ENCODE data around the gene NYNRIN.

Gene NYNRIN

DNA sequence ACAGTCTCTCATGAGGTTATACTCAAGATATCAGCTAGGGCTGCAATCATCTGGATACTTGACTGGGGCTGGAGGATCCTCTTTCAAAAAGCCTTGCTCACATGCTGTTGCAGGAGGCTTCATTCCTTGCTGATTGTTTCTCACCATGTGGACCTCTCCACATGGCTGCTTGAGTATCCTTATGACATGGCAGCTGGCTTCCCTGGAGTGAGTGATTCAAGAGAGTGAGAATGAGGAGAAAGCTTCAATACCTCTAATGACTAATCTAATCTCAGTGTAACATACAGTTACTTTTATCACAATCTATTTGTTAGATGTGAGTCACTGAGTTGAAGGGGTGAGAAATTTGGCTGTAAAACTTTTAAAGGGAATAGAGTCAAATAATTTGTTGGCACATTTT, 58.2 kb downstream of the NYNRIN start:
- no peak for DNase-seq (ENCODE audit: low spot score)

DNA sequence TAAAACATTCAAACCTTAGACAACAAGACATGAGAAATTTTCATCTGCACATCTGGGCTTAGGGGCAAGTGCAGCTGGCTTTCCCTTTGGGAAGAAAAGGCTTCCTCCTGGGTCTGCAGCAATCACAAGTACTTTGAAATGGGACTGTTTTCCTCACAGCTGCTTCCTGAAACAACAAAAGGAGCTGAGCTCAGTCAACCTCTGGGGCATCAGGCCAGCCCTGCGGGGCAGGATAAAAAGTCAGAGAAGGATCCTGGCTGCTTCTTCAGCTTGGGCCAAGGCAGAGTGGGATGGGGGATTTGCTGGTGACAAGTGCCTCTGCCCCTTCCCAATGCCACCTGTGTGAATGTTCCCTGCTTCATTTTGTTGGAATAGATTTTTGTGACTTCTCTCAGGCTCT, 59.9 kb downstream of the NYNRIN start:
- DNase-seq (ENCODE audit: low spot score), result no peak

DNA sequence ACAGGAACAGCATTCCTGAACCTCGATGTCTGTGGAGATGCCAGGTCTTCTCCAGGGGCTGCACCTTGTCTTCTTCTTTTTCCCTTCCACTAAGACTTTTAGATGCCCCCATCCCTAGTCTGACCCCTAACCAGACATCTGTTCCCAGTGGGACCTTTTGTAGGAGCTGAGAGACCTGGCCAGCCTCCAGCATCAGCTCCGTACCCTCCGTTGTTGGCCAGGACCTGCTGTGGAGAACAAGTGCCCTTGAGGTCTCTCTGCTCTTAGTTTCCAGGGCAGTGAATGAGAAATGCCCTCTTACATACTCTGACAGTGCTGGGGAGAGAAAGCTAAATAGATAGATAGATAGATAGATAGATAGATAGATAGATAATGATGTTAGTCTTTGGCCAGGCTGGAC, 60.5 kb downstream of the NYNRIN start:
- DNase-seq (ENCODE audit: low spot score), result no peak

DNA sequence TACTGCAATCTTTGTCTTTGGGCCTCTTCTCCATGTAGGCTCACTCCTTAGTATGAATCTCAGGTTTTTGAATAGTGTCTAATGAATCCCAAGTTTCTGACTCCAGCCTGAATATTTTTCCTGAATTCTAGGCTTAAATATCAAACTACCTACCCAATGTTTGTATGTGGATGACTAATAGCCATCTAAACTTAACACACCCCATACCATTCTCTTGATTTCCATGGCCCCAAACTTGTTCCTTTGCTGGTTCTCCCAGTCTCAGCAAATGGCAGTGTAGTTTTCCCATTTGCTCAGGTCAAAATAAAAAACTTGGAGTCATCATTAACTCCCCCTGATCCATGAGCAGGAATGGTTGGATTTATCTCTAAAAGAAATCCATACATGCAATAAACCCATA, 62.5 kb downstream of the NYNRIN start:
- DNase-seq (ENCODE audit: low spot score), result no peak

DNA sequence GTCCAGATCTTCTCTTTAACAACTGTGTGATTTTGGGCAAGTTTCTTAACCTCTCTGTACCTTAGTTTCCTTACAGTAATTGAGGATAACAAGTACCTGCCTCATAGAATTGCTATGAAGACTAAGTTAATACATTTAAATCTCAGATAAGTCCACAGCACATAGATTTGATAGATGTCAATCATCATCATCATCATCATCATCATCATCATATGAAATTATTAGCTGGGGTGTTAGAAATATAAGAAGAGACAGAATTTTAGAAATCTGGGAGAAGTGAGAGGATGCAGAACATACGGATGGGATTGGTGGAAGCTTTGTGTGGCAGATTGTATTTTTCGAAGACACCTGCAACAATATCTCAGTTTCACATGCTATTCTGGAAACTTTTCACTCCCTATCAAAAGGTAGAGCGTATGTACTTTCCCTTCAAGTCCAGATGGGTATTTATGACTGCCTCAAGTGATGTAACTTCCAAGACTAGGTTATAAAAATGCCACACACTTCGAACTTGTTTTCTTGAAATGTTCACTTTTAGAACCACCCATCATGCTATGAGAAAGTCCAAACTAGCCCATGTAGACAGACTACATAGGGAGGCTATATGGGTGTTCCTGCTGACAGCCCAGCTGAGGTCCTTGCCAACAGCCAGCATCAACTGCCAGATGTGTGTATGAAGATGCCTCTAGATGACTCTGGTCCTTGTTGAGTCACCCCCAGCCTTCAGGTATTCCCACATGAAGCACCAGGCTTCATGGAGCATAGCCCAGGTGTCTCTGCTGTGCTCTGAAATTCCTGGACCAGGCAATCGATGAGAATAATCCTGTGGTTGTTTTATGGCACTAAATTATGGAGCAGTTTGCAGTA, 64.4 kb downstream of the NYNRIN start:
- DNase-seq (ENCODE audit: low spot score), result no peak

DNA sequence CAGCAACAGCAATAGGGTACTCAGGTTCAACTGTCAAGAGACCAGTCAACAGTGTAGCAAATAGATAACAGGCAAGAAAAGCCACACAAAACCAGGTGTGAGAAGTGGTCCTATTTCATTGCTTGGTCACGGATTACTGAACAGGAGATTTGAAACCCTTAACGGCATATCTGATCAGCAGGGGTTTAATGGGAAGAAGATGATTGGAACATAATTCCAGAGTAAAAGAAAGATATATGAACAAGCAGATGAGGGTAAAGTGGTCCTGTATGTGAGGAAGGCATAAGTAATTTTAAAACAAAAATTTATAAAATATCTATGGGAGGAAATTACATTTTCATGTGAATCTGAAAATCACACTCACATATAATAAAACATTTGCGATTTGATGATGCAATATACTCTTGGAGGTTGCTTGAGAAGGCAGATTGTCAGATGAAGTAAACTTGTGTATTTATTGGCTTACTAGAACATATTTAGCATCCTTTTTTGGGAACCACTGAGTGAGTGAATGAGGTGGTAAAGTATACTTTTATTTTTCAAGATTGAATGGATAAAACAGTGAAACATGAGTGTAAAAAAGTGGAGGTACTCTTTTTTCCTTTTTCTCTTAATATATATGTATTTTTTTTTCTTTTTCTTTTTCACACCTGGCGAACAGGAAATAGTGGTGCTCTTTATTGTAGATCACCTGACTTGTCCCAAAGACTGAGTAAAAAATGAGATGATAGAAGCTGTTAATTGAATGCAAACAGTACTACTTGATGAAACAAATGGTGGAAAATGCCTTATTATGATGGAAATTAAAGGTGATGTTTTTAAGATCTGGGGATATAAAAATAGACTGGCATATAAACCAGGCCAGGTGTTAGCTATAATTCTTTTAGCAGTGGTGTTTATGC, 65.3 kb downstream of the NYNRIN start:
- DNase-seq (ENCODE audit: low spot score), result no peak

DNA sequence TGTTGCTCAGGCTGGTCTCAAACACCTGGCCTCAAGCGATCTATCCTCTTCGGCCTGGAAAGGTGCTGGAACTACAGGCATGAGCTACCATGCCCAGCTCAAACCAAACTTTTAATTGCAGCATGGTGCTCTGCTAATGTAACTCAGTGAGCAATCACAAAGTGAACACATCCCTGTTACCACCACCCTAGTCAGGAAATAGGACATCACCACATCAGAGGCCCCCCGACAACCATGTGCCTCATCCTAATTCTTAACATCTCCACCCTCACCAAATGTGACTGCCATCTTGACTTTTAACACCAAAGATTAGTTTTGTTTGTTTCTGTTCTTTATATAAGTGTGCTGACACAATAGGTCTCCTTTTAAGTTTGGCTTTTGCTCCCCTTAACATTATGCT, 66.6 kb downstream of the NYNRIN start:
- no peak for DNase-seq (ENCODE audit: low spot score)

DNA sequence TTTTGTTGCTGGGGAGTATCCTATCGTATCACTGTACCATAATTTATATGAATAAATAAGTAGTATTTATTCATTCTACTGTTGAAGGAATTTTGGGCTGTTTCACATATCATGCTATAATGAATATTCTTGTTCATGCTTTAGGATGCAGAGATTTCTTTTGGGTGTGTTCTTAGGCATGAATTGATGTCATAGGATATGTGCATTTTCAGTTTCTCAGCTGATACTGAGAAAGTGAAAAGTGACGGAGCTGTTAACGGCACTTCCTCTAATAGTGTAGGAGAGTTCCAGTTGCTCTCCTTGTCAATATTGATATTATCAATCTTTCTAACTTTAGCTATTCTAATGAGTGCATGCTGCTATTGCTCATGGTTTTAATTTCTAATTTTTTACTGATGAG, 67.0 kb downstream of the NYNRIN start:
- DNase-seq (ENCODE audit: low spot score), result no peak

Data from GM03348 (cell line).